Lower leg skin (tissue), 3 donors: Measurements from ENCODE around the gene CLPTM1L.

ENCODE experiments used
- CTCF ChIP-seq, 3 donors: fragments of 450-650 bp; IDR thresholded peaks; one replicate each; pipeline ENCODE4 v1.5.1; 2016; ENCODE audit warnings: antibody characterized with exemption in 3 of 3, mild to moderate bottlenecking in 3 of 3, moderate library complexity in 2 of 3
- POLR2A ChIP-seq, 2 donors: fragments of 450-650 bp; IDR thresholded peaks; one replicate each; pipeline ENCODE4 v1.6.1; 2016 to 2017; ENCODE audit warnings: antibody characterized with exemption in 2 of 2, mild to moderate bottlenecking in 1 of 2, moderate library complexity in 1 of 2

GRCh38 chr5:1312206-1312605, 32.7 kb downstream of the CLPTM1L start:
- no peak for TF ChIP-seq CTCF (IDR thresholded peaks at IDR 0.05)
- TF ChIP-seq POLR2A (IDR thresholded peaks at IDR 0.05): no peak
